OCI-LY7 (cell line): ENCODE results near the gene PRDM2. TPM values are rescaled to one million over a fixed set of nuclear protein-coding genes. Genes with fewer than 3 reads are reported as not detected.
A peak's percentile ranks its signal among the peaks of the same experiment; 100 is the strongest.

Experiments used
- Bru-seq: library from RNA; stranded (reverse); fragments of 400-500 nt; gene quantifications from one replicate; lab custom pipeline; 2021; lab: Mats Ljungman, UMichigan
- BruChase-seq, 2 experiments: library from RNA; stranded (reverse); fragments of 400-500 nt; gene quantifications; one replicate each; lab custom pipeline; 2021; lab: Mats Ljungman, UMichigan
- BruUV-seq: library from RNA; stranded (reverse); fragments of 400-500 nt; replicated peaks from 2 replicates; lab custom pipeline; 2021; lab: Mats Ljungman, UMichigan
- CTCF ChIA-PET: fragments of 300-600 bp; sonication (Branson Sonifier 250); formaldehyde crosslinking; loops from one replicate; lab custom pipeline; 2022; ENCODE audit warnings: antibody characterized with exemption; ENCODE audit not compliant: unreplicated experiment; lab: Charles Lee
- POLR2A ChIA-PET: fragments of 300-600 bp; sonication (Branson Sonifier 250); formaldehyde crosslinking; loops from one replicate; lab custom pipeline; 2022; ENCODE audit warnings: antibody characterized with exemption; lab: Charles Lee
- DNase-seq: peaks from one replicate; pipeline ENCODE4 v3.0.0-alpha.2; 2015; ENCODE audit warnings: low spot score
- H2AFZ ChIP-seq: fragments of 200-600 bp; sonication (generic), shearing (Covaris generic); 2 replicates; pipeline ENCODE4 v1.6.1; 2014; ENCODE audit warnings: mild to moderate bottlenecking, antibody characterized with exemption, low read length, moderate library complexity
- H3K27ac ChIP-seq: fragments of 200-600 bp; sonication (generic); 2 replicates; pipeline ENCODE4 v1.5.1; 2014; ENCODE audit warnings: mixed run types, low read depth, mild to moderate bottlenecking, moderate library complexity, low read length, inconsistent platforms; ENCODE audit not compliant: poor library complexity, severe bottlenecking
- H3K36me3 ChIP-seq: fragments of 200-600 bp; sonication (generic); 2 replicates; pipeline ENCODE4 v1.6.1; 2014; ENCODE audit warnings: mild to moderate bottlenecking, antibody characterized with exemption, low read length, moderate library complexity, mixed read lengths; ENCODE audit not compliant: insufficient read depth
- H3K4me1 ChIP-seq: fragments of 200-600 bp; sonication (generic); 2 replicates; pipeline ENCODE4 v1.5.1; 2014; ENCODE audit warnings: mild to moderate bottlenecking, low read length; ENCODE audit not compliant: insufficient read depth, poor library complexity, severe bottlenecking
- H3K4me2 ChIP-seq: fragments of 200-600 bp; sonication (generic); 2 replicates; pipeline ENCODE4 v1.6.1; 2014; ENCODE audit warnings: mild to moderate bottlenecking, low read length
- H3K4me3 ChIP-seq: fragments of 200-600 bp; sonication (generic); 2 replicates; pipeline ENCODE4 v1.5.1; 2014; ENCODE audit warnings: mild to moderate bottlenecking, low read depth, low read length; ENCODE audit not compliant: poor library complexity, severe bottlenecking
- H3K79me2 ChIP-seq: fragments of 200-600 bp; sonication (generic); 2 replicates; pipeline ENCODE4 v1.6.1; 2016; ENCODE audit warnings: low read depth, mild to moderate bottlenecking, low read length, moderate library complexity, mixed read lengths; ENCODE audit not compliant: insufficient read depth
- H3K9me2 ChIP-seq: fragments of 200-600 bp; sonication (generic); 2 replicates; pipeline ENCODE4 v1.6.1; 2016; ENCODE audit warnings: mild to moderate bottlenecking, low read length, mixed read lengths; ENCODE audit not compliant: insufficient read depth
- H3K9me3 ChIP-seq: fragments of 200-600 bp; sonication (generic); 2 replicates; pipeline ENCODE4 v1.6.1; 2014; ENCODE audit warnings: mild to moderate bottlenecking, mixed run types, low read length, mixed read lengths
- H4K20me1 ChIP-seq: fragments of 200-600 bp; sonication (generic); 2 replicates; pipeline ENCODE4 v1.6.1; 2014; ENCODE audit warnings: mild to moderate bottlenecking, antibody characterized with exemption, low read length, moderate library complexity, mixed read lengths; ENCODE audit not compliant: insufficient read depth
- EZH2phosphoT487 ChIP-seq: fragments of 200-600 bp; sonication (generic); IDR thresholded peaks from 2 replicates; pipeline ENCODE4 v1.6.1; 2018; ENCODE audit warnings: low read depth, borderline replicate concordance, mild to moderate bottlenecking, mixed run types, antibody characterized with exemption, low read length, moderate library complexity, mixed read lengths
- intact Hi-C: fragments of 100-400 bp; cut with micrococcal nuclease; formaldehyde crosslinking; loops from one replicate; pipeline ENCODE4 v1.10.0; 2022; ENCODE audit not compliant: unreplicated experiment
- long read RNA-seq: library from polyadenylated mRNA; stranded (forward); transcript quantifications from one replicate; pipeline ENCODE4 v2.0.0, GENCODE V29; 2022
- total RNA-seq, 2 experiments: library from RNA; depleted of rRNA in 1 of 2; stranded (reverse); fragments of >200 nt in 1 of 2; shearing (Covaris generic) in 1 of 2; gene quantifications; 2 replicates each; pipeline ENCODE4 v1.2.3, GENCODE V29; 2014 to 2022
- TF ChIP-seq, protein P1 (sequence below): fragments of 200-600 bp; sonication (generic); conservative IDR thresholded peaks from 2 replicates; pipeline ENCODE4 v1.5.1; 2014; ENCODE audit warnings: mild to moderate bottlenecking, antibody characterized with exemption, low read length, moderate library complexity, mixed read lengths

Gene PRDM2, protein sequence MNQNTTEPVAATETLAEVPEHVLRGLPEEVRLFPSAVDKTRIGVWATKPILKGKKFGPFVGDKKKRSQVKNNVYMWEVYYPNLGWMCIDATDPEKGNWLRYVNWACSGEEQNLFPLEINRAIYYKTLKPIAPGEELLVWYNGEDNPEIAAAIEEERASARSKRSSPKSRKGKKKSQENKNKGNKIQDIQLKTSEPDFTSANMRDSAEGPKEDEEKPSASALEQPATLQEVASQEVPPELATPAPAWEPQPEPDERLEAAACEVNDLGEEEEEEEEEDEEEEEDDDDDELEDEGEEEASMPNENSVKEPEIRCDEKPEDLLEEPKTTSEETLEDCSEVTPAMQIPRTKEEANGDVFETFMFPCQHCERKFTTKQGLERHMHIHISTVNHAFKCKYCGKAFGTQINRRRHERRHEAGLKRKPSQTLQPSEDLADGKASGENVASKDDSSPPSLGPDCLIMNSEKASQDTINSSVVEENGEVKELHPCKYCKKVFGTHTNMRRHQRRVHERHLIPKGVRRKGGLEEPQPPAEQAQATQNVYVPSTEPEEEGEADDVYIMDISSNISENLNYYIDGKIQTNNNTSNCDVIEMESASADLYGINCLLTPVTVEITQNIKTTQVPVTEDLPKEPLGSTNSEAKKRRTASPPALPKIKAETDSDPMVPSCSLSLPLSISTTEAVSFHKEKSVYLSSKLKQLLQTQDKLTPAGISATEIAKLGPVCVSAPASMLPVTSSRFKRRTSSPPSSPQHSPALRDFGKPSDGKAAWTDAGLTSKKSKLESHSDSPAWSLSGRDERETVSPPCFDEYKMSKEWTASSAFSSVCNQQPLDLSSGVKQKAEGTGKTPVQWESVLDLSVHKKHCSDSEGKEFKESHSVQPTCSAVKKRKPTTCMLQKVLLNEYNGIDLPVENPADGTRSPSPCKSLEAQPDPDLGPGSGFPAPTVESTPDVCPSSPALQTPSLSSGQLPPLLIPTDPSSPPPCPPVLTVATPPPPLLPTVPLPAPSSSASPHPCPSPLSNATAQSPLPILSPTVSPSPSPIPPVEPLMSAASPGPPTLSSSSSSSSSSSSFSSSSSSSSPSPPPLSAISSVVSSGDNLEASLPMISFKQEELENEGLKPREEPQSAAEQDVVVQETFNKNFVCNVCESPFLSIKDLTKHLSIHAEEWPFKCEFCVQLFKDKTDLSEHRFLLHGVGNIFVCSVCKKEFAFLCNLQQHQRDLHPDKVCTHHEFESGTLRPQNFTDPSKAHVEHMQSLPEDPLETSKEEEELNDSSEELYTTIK (N-terminal part only)
- total RNA-seq (2014; rRNA removed; shearing (Covaris generic)) (38.7 and 47.6 TPM in 2 replicates), total RNA-seq (2022) (98.2 and 109 TPM in 2 replicates), Bru-seq, nascent RNA (percentile 94 among the genes with signal in this experiment), BruChase-seq, experiment 1, labeled RNA remaining after a 6-hour chase (percentile 90 among the genes with signal in this experiment), BruChase-seq, experiment 2, labeled RNA remaining after a 2-hour chase (percentile 92 among the genes with signal in this experiment)
- long read RNA-seq, full-length matches to known transcripts, result 1 of 42 reads
- long read RNA-seq, partial matches to known transcripts, result 21 of 42 reads
- long read RNA-seq, other reads (novel, unspliced or antisense), result 20 of 42 reads

DNA sequence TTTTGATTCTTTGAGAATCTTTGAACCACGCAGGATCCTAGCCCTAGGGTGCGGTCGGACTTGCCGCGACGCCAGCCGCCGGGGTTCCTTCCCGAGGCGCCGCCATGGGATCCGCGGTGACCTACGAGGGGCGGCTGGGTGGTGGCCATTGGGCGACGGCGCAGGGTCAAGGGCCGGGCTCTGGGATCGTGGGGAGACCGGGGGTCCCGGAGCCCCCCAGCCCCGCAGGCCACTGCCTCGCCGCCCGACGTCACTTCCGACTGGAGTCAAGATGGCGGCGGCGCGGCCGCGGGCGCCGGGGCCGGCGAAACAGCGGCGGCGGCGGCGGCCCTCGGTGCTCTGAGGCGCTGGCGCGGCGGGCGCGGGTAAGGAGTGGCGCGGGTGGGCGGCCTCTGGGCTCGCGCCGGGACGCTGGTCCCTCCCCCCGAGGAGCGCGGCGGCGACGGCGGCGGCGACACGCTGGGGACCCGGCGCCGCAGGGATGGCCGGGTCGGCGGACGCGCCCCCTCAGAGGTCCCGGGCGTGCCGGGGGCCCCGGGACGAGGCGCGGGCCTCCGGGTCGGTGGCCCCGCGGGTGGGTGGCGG lies at the start of gene PRDM2:
PRDM2 (plus strand) TSS at position 253 of the 585 bp plus-strand sequence. CDS start 15,418 bp downstream, outside the sequence.
- ChIA-PET POLR2A (interaction anchor here (1.3 to 5.0 kb wide), 2 partner anchors 25 to 33 kb away, joined by 9 to 43 read pairs; no protein-coding TSS in a partner anchor), CTCF (no interaction called here)
- Histone ChIP-seq H3K4me2 (peak within 1 kb of the TSS; percentile 90), H3K9me3 (peaks cover 3% of the 10 kb centered on the region; the same call in 1 of the 2 replicates), H4K20me1 (0 out of 2 replicates have a peak, but pooled peaks cover 9% of the 10 kb centered on the region), H3K9me2 (no peaks in the 10 kb centered on the region), H2AFZ (peak within 1 kb of the TSS; percentile 98), H3K79me2 (peaks cover 51% of the 10 kb centered on the region), H3K4me1 (peaks cover 45% of the 10 kb centered on the region), H3K4me3 (peak within 1 kb of the TSS; percentile 84), H3K27ac (peak within 1 kb of the TSS; percentile 91), H3K36me3 (peaks cover 6% of the 10 kb centered on the region)
- BruUV-seq, result no TSS peak
- DNase-seq, result peak; percentile 70
- TF ChIP-seq EZH2phosphoT487, result no peak
- TF ChIP-seq, protein P1, sequence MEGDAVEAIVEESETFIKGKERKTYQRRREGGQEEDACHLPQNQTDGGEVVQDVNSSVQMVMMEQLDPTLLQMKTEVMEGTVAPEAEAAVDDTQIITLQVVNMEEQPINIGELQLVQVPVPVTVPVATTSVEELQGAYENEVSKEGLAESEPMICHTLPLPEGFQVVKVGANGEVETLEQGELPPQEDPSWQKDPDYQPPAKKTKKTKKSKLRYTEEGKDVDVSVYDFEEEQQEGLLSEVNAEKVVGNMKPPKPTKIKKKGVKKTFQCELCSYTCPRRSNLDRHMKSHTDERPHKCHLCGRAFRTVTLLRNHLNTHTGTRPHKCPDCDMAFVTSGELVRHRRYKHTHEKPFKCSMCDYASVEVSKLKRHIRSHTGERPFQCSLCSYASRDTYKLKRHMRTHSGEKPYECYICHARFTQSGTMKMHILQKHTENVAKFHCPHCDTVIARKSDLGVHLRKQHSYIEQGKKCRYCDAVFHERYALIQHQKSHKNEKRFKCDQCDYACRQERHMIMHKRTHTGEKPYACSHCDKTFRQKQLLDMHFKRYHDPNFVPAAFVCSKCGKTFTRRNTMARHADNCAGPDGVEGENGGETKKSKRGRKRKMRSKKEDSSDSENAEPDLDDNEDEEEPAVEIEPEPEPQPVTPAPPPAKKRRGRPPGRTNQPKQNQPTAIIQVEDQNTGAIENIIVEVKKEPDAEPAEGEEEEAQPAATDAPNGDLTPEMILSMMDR, result no peak
- intact Hi-C loops, result loop anchor here (2.0 kb wide), 1 partner anchor 33 kb away; no protein-coding TSS in a partner anchor

DNA sequence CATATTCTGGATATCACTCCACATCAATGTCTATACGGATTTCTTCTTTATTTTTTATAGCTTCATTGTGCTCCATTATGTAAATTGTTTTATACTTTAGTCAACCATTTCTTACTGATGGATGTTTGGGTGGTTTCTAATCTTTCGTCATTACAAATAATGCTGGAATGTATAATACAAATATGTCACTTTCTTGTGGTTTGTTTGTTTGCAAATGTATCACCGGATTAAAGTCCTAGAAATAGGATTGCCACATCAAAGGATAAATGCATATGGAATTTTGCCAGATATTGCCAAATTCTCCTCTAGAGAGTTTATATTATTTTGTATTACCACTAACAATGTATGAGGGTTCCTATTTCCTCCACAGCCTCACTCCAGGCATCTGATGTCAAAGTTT lies 48.7 kb upstream of the PRDM2 start:
- ChIA-PET POLR2A (no interaction called here), CTCF (no interaction called here)
- H2AFZ ChIP-seq, result no peak overlapping the region
- BruUV-seq, result no TSS peak
- H3K9me3 ChIP-seq, result peaks cover 8% of the 10 kb centered on the region; the same call in 1 of the 2 replicates
- H3K9me2 ChIP-seq, result no peaks in the 10 kb centered on the region
- H3K4me2 ChIP-seq, result no peak overlapping the region
- no peak for TF ChIP-seq EZH2phosphoT487
- TF ChIP-seq, protein P1, result no peak
- no peak overlapping the region for H3K27ac ChIP-seq
- H4K20me1 ChIP-seq, result no peaks in the 10 kb centered on the region
- no peaks in the 10 kb centered on the region for H3K4me1 ChIP-seq
- no peak overlapping the region for H3K4me3 ChIP-seq
- intact Hi-C loops, result no loop called here
- no peaks in the 10 kb centered on the region for H3K79me2 ChIP-seq
- no peaks in the 10 kb centered on the region for H3K36me3 ChIP-seq
- DNase-seq, result no peak
